Uterus (tissue), 4 donors: ENCODE data around the gene CPVL. TPM values are rescaled to one million over a fixed set of nuclear protein-coding genes. Genes with fewer than 3 reads are reported as not detected.
"Not testable (repeated sequence)": the region's sequence is repeated elsewhere in the genome, so short reads cannot be mapped to it uniquely, and the experiment has no call there.

Source experiments
- DNase-seq, 2 donors: peaks; one replicate each; pipeline ENCODE4 v3.0.0-alpha.2; 2019 to 2020
- H3K27ac ChIP-seq, 2 donors: fragments of 200-600 bp; sonication (generic); 1 replicate in 1 of 2; 2 replicates in 1 of 2; pipeline ENCODE4 v1.5.1; 2016 to 2018
- H3K27me3 ChIP-seq, 2 donors: fragments of 200-600 bp; sonication (generic); one replicate each; pipeline ENCODE4 v1.5.1; 2018 to 2019; ENCODE audit warnings: control low read depth in 1 of 2
- H3K36me3 ChIP-seq, 2 donors: fragments of 200-600 bp; sonication (generic); one replicate each; pipeline ENCODE4 v1.5.1; 2019; ENCODE audit warnings: control low read depth in 1 of 2
- H3K4me1 ChIP-seq, 2 donors: fragments of 200-600 bp; sonication (generic); one replicate each; pipeline ENCODE4 v1.5.1; 2018 to 2019; ENCODE audit warnings: control low read depth in 1 of 2
- H3K4me3 ChIP-seq, 2 donors: fragments of 200-600 bp; sonication (generic); 1 replicate in 1 of 2; 2 replicates in 1 of 2; pipeline ENCODE4 v1.5.1; 2018 to 2019; ENCODE audit warnings: mild to moderate bottlenecking in 1 of 2
- H3K9me3 ChIP-seq, 2 donors: fragments of 200-600 bp; sonication (generic); one replicate each; pipeline ENCODE4 v1.5.1; 2019; ENCODE audit warnings: control low read depth in 1 of 2
- POLR2A ChIP-seq, 2 donors: fragments of 450-650 bp; IDR thresholded peaks; one replicate each; pipeline ENCODE4 v1.6.1; 2016; ENCODE audit warnings: antibody characterized with exemption in 2 of 2, mild to moderate bottlenecking in 1 of 2, moderate library complexity in 1 of 2
- intact Hi-C: fragments of 100-400 bp; cut with DNase I; formaldehyde crosslinking; loops from one replicate; pipeline ENCODE4 v1.15.1; 2023; ENCODE audit warnings: low total_unique reads
- total RNA-seq, 4 donors: library from RNA; depleted of rRNA in 3 of 4; stranded (reverse); fragments of >200 nt in 3 of 4; gene quantifications; one replicate each; pipeline versions ENCODE4 v1.1.0 to v1.2.4, GENCODE V29; 2014 to 2023
- TF ChIP-seq, protein P1 (sequence below), 4 experiments: fragments of 200-600 bp in 2 of 4; fragments of 450-650 bp in 2 of 4; sonication (generic) in 2 of 4; IDR thresholded peaks; one replicate each; pipeline ENCODE4 v1.5.1; 2016 to 2019; ENCODE audit warnings: antibody characterized with exemption in 4 of 4, mild to moderate bottlenecking in 2 of 4, moderate library complexity in 1 of 4
- donor health status: DM: yes; HTN: yes; CAD: no.

The CPVL gene
- total RNA-seq, 4 donors from 2014 or later, result 8.5 to 21.1 (median 14.5) TPM

DNA sequence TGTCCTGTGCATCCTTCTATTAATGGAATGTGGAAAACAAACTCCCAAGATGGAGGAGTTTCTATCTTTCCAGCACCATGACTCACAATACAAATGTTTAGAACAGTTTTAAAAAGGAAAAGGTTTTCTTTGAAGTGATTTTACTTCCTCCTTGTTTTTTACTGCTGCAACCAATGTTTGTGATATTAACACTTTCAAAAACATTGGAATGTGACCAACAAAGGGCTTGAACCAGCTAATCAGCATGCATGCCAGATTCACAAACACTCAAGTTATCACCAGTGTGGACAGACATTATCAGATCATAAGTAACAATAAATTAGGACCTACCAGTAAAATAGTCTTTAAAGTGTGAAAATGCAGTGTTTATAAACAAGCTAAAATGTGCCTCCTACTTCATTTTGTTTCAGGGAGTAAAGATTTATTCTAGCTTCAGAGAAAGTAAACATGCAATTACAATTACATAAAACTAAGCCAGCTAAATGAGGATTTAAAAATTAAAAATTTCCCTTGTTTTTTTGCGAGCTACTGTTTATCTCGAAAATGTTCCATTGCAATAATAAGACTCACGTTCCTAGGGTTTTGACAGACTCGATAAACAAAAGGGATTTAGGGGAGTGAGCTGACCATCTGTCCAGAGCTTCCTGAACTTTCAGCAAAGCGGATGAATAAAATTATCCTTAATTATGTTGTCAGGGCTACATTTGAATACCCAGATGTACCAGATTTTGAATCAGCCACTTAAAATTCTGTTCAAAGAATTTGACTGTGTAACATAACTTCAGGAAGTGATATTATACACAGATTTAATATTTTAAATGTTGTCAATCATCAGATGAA, 29.8 kb downstream of the CPVL start:
- no peaks in the 10 kb centered on the region for H3K27me3 ChIP-seq
- H3K9me3 ChIP-seq, result no peaks in the 10 kb centered on the region
- DNase-seq, result no peak
- intact Hi-C loops, result no loop called here
- no peak for TF ChIP-seq POLR2A (IDR thresholded peaks at IDR 0.05)
- TF ChIP-seq, protein P1, sequence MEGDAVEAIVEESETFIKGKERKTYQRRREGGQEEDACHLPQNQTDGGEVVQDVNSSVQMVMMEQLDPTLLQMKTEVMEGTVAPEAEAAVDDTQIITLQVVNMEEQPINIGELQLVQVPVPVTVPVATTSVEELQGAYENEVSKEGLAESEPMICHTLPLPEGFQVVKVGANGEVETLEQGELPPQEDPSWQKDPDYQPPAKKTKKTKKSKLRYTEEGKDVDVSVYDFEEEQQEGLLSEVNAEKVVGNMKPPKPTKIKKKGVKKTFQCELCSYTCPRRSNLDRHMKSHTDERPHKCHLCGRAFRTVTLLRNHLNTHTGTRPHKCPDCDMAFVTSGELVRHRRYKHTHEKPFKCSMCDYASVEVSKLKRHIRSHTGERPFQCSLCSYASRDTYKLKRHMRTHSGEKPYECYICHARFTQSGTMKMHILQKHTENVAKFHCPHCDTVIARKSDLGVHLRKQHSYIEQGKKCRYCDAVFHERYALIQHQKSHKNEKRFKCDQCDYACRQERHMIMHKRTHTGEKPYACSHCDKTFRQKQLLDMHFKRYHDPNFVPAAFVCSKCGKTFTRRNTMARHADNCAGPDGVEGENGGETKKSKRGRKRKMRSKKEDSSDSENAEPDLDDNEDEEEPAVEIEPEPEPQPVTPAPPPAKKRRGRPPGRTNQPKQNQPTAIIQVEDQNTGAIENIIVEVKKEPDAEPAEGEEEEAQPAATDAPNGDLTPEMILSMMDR (IDR thresholded peaks at IDR 0.05), result no peak
- no peak overlapping the region for H3K4me3 ChIP-seq
- H3K27ac ChIP-seq, result peak overlapping the region; percentile 66 to 83
- H3K36me3 ChIP-seq, result no peaks in the 10 kb centered on the region
- no peaks in the 10 kb centered on the region for H3K4me1 ChIP-seq

DNA sequence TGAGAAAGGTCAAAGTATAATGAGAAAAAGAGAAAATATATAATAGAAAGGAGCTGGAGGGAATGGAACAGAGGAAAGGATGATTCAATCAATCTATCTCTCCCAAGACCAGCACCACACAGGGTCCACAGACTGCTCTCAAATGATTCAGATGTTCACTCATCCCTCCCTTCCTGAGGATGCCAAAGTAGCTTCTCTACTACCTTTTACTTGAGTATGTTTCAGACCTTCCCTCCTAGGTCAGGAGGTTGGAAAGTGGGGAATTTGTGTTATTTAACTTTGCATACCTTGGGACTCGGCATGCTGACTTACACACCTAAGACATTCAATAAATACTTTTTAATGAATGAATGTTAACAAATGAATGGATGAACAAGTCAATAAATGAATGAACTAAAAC, 30.6 kb downstream of the CPVL start:
- no peaks in the 10 kb centered on the region for H3K4me1 ChIP-seq
- intact Hi-C loops, result no loop called here
- peak overlapping the region; percentile 66 to 83 for H3K27ac ChIP-seq
- no peak for DNase-seq
- H3K36me3 ChIP-seq, result no peaks in the 10 kb centered on the region
- H3K27me3 ChIP-seq, result no peaks in the 10 kb centered on the region
- H3K9me3 ChIP-seq, result no peaks in the 10 kb centered on the region
- no peak for TF ChIP-seq POLR2A (IDR thresholded peaks at IDR 0.05)
- TF ChIP-seq, protein P1 (IDR thresholded peaks at IDR 0.05), result no peak
- H3K4me3 ChIP-seq, result no peak overlapping the region

DNA sequence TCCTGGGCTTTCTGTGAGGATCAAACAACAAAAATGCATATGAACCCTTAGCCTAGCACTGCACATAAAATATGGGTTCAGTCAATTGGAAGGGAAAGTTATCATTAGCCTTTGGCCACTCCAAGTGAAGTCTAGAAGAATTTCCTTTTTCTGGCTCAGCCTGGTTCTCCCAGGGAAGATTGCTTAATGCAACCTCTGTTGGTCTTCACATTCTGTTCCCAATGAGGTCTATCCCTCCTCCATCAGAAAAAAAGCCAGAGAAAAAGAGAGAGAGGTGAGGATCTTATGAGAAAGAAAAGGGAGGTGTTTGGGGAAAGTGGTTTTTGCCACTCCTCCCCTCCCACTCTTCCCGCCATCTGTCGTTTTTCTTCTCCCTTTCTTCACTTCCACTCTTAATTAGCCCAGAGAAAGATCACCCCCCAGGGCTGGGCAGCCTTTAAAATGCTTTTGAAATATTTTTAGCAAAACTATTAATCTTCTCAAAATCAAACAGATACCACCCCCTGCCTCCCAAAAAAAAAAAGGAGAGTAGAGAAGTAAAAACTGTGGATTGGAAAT, 31.1 kb downstream of the CPVL start:
- intact Hi-C loops, result no loop called here
- Histone ChIP-seq H3K27ac (peak overlapping the region; percentile 66 to 83), H3K9me3 (no peaks in the 10 kb centered on the region), H3K27me3 (no peaks in the 10 kb centered on the region), H3K4me3 (no peak overlapping the region), H3K36me3 (no peaks in the 10 kb centered on the region), H3K4me1 (no peaks in the 10 kb centered on the region)
- DNase-seq, result no peak
- TF ChIP-seq, protein P1 (IDR thresholded peaks at IDR 0.05), result no peak
- no peak for TF ChIP-seq POLR2A (IDR thresholded peaks at IDR 0.05)

DNA sequence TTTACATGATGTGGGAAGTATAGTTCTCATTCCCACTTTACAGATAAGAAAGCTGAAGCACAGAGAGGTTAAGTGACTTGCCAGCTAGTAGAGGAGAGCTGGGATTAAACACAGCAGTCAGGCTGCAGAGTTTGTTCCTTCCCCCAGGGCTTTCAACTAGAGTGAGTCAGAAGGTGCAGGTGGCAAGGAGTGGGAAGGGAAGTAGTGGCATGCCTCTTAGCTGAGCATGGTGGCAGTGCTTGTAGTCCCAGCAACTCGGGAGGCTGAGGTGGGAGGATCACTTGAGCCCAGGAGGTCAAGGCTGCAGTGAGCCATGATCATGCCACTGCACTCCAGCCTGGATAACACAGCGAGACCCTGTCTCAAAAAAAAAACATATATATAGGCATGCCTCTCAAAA, 32.1 kb downstream of the CPVL start:
- intact Hi-C loops, result not testable (repeated sequence)

DNA sequence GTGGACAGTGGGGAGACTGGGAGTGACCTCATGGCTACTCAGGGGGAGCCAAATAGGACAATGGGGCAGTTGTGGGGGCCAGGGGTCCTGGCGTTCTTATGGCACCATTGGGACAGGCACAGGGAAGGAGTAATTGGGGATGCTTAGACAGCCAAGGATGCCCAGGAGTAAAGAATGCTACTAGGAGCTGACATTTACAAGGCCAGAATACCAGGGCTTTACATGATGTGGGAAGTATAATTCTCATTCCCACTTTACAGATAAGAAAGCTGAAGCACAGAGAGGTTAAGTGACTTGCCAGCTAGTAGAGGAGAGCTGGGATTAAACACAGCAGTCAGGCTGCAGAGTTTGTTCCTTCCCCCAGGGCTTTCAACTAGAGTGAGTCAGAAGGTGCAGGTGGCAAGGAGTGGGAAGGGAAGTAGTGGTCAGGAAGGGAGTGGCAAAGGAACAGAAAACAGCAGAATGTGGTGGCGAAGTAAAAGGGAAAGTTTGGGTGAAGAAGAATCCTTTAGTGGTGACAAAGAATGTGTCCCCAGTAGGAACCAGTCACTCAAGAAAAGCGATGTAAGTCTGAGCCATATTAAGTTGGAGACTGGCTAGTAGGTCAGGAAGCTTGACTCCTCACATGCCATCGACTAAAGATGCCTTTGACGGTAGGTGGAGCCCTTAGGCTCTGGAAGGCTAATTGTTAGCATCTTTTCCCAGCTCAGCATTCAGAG, 32.8 kb downstream of the CPVL start:
- no peaks in the 10 kb centered on the region for H3K27me3 ChIP-seq
- no peak for DNase-seq
- intact Hi-C loops, result no loop called here
- H3K9me3 ChIP-seq, result no peaks in the 10 kb centered on the region
- TF ChIP-seq, protein P1 (IDR thresholded peaks at IDR 0.05), result no peak
- no peak for TF ChIP-seq POLR2A (IDR thresholded peaks at IDR 0.05)
- H3K27ac ChIP-seq, result peak overlapping the region in 1 of 2 donors; percentile 45
- no peaks in the 10 kb centered on the region for H3K36me3 ChIP-seq
- H3K4me3 ChIP-seq, result no peak overlapping the region
- no peaks in the 10 kb centered on the region for H3K4me1 ChIP-seq

More for the DNA sequence above, 32.1 kb downstream of the CPVL start:
- H3K36me3 ChIP-seq, H3K4me1 ChIP-seq, H3K9me3 ChIP-seq, H3K27me3 ChIP-seq, H3K4me3 ChIP-seq, DNase-seq: not testable (repeated sequence)
- peak overlapping the region in 1 of 2 donors; percentile 83 for H3K27ac ChIP-seq
